Fibroblast of upper back skin (primary cell): ENCODE data around the gene ROM1.

Experiments used
- DNase-seq: peaks from one replicate; pipeline ENCODE4 v3.0.0-alpha.2; 2013

Gene ROM1

GRCh38 chr11:62588966-62589637 is 24.0 kb upstream of the ROM1 start:
- DNase-seq = no peak

- DNase-seq = peak; percentile 98
Observed at GRCh38 chr11:62591448-62592145, 21.5 kb upstream of the ROM1 start, which contains the start of gene TUT1. Gene TUT1, minus strand, starts transcription at chr11:62591523. Its CDS starts 38 bp downstream, at chr11:62591485.

DNA sequence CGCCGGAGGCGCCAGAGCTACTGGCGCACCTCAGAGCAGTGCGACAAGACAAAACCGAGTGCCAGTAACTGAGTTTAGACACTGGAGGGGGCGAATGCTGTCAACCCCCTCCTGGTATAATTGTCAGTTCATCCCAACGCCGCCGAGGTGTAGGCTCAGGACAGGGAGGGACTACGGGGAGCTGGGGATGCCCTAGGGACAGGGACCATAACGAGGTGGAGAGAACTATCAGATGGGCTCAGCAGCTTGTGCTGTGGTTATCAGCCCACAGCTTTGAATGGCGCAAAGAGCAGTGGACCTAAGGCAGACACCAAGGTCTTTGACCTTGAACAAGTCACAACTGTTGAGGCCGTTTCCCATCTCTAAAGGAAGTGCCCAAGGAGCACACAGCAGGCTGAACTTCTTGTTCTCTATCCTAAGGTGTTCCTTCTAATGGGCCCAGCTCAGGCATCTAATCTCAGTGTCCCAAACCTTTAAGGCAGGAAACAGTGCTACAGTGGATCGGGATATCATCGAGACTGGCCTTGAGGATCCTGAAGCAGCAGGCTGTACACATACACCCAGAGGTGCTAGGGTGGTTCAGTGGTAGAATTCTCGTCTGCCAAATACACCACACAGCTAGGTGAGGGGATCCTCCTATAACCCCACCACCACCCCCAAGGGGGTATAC is 20.8 kb upstream of the ROM1 start:
- no peak for DNase-seq

DNA sequence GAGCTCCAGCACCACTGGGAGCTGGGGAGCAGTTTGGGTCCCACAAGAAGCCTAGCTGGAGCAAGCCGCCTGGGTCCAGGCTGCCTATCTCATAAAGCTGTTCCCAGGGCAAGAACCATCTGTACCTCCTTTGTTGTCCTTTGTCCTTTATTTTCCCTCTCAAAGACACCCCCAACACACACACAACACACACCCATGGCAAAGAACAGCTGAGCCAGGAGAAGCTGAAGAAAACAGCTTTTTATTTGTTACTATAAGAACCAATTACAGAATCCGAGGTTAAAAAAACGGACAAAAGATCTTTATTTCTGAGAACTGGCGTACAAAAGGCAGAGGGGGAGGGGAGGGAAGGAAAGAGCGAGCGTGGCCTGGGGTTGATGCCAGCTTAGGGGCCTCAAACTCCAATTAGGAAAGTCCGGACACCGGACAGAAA is 20.1 kb upstream of the ROM1 start:
- no peak for DNase-seq

DNA sequence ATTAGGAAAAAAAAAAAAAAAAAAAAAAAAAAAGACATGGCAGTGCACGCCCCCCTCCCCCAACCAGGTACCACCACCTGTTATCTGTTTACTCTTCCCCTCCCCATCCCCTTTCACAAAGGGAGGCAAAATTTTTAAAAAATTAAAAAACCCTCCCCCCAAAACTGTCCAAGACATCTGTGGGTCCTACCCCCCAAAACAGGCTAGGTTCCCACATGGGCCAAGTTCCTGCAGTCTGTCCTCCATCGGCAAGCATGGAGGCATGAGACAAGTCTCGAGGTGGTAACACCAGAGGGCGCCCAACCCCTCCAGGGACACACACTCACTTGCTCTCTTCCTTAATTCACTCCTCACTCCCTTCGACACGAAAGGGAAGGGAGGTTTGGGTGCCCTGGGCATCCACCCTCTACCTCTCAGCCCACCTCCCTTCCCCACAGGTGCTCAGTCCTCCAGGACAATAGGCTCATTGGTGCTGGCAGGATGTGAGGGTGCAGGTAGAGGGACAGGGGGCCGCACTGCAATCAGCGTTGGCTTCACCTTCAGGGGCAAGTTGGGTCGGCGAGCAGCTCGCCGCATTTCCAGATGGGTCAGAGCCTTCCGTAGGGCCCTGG is 19.5 kb upstream of the ROM1 start:
- DNase-seq = peak; percentile 73

- DNase-seq = no peak
Observed at GRCh38 chr11:62595124-62595523, 17.9 kb upstream of the ROM1 start.

GRCh38 chr11:62599069-62599696 is 13.9 kb upstream of the ROM1 start:
- peak; percentile 99 for DNase-seq

DNA sequence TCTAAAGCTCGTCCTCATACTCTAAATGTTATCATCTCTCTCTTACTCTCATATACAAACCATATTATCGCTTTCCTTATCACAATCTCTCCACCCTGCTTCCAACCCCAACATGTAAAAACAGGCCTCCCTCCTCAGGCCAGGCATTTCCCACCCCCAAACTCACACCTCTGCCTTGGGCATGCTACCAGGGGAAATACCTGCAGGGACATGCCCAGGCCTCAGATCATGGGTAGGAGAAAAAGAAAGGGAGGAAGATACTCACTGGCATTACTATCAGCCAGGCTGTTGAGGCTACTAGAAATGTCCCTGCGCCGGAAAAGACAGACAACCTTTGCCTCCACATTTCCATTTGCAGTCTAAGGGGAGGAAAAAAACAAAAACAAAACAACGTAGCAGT is 13.2 kb upstream of the ROM1 start:
- DNase-seq = no peak

- no peak for DNase-seq
Observed at GRCh38 chr11:62600367-62601121, 12.5 kb upstream of the ROM1 start.

DNA sequence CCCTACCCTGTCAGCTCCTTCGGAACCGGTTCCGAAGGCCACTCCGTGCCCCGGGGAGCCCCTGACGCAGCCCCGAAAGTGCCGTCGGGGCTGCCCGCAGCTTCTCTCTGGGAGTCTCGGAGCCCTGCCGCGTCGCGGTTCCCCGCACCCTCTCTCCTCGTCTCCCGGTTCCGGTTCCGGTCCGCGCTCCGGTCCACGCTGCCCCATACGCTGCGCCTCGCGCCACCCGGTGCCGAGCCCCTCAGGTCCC is 12.0 kb upstream of the ROM1 start:
- peak; percentile 20 for DNase-seq

DNA sequence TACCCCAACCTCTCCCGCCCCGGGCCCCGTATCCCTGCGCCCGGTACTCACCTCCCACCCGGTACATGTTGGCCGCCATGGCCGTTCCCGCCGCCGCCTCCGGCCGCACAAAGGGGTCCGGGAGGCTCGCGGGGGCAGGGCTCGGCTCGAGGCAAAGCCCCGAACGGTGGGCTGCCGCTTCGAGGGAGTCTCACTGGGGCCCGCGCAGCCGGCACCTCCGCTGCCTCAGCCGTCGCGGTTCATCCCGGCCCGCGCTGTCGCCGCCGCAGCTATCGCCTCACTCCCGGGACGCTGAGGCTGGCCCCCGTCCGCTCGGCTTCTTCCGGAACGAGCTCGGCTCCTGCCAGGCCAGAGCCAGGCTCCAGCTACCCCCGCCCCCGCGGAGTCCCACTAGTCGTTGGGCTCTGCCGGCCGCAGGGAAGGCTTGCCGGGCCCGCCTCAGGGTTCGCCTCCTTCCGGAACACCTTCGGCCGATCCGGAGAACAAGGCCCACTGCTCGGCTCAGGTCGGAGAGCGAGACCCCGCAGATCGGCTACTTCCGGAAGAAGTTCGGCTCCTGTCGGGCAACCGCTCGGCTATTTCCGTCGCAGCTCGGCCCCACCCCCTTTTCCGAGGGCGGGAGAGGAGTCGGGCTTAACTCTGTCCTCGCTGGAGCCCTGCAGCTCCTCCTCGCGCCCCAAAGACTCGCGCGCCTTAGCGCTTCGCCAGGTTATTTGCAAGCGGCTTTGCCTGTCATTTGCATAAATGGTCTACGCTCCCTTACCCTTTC is 11.5 kb upstream of the ROM1 start, which contains the start of gene MTA2:
TSS of gene MTA2 (minus strand) at position 494 of the 769 bp plus-strand sequence. CDS start at position 79, 415 bp downstream.
- DNase-seq = peak; percentile 97

DNA sequence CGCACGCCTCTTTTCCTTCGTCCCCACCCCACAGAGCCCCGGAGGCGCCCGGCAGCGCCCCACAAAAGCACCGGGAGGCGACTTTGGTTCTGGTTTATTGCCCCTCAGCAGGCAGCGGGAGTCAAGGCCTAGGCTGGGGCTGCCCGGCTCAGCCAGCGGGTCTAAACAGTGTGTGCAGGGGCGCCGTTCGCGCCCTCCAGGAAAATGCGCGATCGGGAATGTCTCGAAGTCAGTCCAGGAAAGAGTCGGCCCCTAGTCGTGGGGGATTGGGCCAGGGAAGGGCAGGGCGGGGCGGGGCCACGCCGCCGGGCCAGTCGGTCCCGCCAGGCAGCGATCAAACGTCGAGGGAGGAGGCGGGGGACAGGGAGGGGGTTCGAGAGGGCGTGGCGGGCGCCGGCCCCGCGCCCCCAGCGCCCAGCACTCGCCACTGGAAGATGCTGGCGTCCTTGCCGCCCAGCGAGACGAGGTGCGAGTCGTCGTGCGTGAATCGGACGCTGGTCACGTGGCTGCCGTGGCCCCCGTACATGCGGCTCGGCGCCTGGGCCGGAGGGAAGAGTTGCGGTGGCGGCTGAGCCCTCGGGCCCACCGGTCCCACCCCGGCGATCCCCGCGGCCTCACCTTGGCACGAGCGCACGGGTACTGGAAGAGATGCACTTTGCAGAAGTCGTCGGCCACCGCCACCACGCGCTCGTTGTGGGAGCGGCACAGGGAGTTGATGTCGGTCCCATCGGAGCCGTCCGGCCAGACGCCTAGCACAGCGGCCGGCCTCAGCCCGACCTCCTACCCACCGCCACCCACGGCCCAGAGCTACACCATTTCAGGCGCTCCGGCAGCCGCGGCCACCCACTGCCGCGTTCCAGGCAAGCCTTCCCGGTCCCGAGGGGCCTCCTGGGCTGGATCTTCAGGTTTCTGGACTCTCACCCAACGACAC is 10.7 kb upstream of the ROM1 start:
- peak; percentile 70 for DNase-seq

- no peak for DNase-seq
Observed at GRCh38 chr11:62603072-62603408, 10.0 kb upstream of the ROM1 start.

- no peak for DNase-seq
Observed at GRCh38 chr11:62603776-62604299, 9.2 kb upstream of the ROM1 start.

GRCh38 chr11:62604460-62605120 is 8.5 kb upstream of the ROM1 start:
- no peak for DNase-seq

DNA sequence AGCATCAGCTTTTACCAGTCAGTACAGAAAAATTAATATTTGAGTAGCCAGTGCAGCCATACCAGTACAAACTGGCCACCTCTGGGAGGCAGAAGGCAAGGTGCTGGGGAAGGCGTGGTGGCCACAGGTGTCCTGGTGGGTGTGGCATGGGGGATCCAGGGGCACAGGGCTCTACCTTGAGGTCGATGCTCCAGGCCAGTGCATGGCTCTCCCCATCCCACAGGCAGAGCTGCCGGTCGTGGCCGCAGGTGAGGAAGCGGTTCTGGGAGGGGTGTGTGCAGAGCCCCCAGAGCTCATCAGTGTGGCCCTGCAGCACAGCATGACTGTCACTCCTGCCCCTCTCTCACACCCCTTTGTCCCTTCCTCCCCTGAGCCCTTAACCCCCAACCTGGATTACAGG is 7.6 kb upstream of the ROM1 start:
- DNase-seq = no peak

- no peak for DNase-seq
Observed at GRCh38 chr11:62605902-62606301, 7.2 kb upstream of the ROM1 start.

DNA sequence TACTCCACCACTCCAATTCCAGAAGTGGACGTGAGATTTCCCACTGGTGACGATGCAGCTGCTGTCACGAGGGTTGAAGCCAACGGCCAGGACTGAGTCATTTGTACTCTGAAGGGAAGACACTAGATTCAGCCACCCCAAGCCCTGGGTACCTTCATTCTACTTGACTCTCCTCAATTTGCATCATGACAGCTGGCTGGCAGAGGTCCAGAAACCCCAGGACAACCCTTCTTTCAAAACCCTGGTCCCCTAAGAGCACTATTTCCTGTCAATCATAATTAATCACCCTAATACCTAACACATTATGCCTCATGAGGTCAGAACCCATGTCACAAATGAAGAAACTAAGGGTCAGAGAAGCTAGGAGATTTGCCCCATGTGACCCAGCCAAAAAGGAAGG is 5.3 kb upstream of the ROM1 start:
- DNase-seq = no peak

DNA sequence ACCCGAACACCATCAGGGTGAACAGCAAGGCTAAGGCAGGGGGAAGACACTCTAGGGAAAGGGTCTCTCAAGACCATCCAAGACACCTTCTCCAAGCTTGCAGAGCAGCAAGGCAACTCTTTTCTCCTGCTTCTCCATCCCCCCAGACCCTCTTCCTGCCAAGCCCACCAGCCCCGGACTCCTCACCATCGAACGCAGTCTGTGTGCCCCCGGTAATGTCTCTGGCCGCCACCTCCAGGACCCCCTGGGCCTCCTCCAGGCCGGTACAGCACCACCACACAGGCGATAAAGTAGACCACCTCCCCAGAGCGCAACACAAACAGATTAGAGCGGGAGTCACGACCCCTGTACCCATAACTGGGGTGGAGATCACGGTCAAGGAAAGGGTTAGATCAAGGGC is 4.3 kb upstream of the ROM1 start:
- DNase-seq = no peak

- no peak for DNase-seq
Observed at GRCh38 chr11:62610403-62610802, 2.7 kb upstream of the ROM1 start.
